GM18499 (cell line): ENCODE results near the gene CD96.
"Not testable (repeated sequence)": the region's sequence is repeated elsewhere in the genome, so short reads cannot be mapped to it uniquely, and the experiment has no call there.

Source experiments
- ATAC-seq: cut with Tn5 transposase; IDR thresholded peaks from one replicate; pipeline ENCODE4 v1.9.1; 2021; ENCODE audit warnings: moderate number of reproducible peaks; ENCODE audit not compliant: insufficient read depth, unreplicated experiment

CD96 gene

GRCh38 chr3:111667621-111668239, 125.7 kb downstream of the CD96 start:
- peak; percentile 96 for ATAC-seq

GRCh38 chr3:111668326-111668725, 126.3 kb downstream of the CD96 start:
- ATAC-seq: no peak

DNA sequence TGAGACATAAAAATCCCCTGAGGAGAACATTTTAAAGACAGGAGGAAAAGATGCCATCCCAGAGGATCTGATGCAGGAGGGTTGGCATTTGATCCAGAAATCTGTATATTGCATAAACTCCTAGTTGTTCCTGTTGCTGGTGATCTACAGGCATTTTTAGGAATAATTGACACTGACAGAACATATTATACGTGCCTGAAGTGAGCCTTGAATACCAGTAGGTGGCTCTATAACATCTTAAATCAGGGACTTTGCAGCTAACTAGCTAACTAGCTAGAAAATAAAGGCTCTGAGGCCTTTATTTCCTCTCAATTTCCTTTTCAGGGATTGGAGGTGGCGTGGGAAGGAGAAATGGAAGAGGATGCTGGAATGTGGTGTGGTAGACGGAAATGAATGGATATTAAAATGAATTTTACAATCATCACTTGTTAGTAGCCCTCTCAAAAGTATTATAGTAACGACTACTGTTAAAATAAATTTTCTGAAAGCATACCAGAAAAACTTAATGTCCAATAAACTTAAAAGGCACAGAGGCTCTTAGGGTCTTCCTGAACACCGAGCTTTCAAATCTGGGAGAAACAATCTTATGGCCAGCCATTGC, 127.0 kb downstream of the CD96 start:
- peak; percentile 44 for ATAC-seq

DNA sequence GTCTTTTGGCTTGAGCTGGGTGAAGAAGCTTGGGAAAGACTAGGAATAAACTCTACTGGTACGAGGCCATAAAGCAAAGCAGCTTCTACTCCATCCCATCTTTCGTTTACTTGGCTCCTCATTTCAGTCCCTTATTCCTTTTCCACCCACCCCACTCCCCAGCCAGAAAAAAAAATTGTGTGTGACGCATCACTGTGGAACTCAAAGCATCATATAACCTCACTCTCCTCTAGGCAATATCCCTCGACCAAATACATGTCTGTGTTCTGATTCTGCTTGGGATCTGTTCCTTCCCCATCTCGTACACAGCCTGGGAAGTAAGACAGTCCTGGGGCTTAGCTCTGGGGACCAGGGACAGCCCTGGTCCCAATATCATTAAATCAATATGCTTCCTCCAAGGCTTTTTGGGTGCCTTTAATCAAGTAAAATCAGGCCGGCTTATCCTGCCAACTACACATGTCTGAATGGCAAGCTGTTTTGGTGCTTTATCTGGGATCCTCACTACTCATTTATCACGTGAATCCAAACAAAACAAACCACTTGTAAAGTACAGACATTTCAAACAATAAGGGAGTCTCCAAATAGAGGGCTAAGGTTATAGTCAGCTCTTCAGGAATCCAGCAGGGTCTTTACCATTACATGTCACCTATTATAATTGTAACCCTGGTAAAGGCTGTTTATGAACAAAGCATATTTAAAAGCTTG, 128.1 kb downstream of the CD96 start:
- ATAC-seq: no peak

DNA sequence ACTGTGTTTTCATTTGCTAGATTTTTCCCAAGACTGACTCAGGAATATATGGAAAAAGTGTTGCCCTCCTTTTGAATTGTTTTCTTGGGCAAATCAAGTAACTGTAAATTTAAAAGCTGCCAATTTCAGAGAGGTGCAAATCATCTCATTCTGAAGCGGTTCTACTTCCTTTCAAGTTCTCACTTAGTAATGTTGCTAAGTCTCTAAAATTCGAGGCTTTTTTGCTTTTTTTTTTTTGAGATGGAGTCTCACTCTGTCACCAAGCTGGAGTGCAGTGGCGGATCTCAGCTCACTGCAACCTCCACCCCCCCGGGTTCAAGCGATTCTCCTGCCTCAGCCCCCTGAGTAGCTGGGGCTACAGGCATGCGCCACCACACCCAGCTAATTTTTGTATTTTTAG, 130.5 kb downstream of the CD96 start:
- ATAC-seq: not testable (repeated sequence)

DNA sequence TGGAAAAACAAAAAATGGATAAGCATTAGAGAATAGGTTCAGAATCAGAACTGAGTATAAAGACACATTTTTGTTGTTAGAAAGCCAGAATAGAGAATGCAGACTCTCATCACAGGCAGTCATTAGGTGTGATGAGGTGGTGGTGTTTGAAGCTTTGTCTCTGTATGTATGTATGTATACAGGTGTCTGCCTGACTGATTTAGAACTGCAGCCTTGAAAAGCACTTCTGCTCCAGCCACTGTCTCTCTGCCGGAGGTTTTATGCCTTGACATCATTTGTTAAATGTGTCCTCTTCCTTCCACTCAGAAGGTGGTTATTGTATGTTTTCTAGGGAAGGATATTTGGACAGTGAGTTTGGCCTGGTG, 133.8 kb downstream of the CD96 start:
- ATAC-seq: no peak

DNA sequence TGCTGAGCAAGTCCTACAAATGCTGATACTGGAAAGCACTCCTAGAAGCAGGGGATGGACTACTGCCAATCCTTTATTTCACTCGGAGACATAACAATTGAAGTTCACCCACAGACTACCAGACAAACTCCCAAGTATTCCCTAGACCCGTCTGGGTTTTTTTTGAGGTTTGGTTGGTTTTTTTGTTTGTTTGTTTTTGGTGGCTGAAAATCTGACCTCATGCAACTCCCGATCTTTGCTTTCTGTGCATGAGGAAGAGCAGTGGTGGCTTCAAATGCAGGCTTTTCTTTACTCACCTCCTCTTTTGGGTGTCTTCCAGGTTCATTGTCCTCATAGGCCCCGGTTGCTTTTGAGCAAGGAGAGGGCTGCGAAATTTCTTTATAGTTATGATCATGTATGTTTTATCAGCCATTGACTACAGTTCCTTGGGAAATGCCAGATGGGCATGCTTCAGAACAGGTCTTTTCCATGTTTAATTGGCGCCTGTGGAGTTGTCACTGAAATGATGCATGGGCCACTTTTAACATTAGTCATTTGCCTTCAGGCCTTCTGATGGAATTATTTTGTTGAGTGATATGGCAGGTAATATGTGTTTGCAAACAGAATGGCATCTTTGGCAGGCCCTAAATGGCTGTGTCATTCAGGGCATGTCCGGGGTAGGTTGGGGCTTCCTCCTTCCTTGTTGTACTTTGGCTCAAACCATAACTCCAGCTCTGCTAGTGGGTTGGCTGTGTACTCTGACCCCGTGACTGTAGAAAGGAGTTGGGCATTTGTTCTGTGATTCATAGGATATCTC, 134.4 kb downstream of the CD96 start:
- no peak for ATAC-seq

GRCh38 chr3:111677007-111677392, 135.0 kb downstream of the CD96 start:
- ATAC-seq: no peak

DNA sequence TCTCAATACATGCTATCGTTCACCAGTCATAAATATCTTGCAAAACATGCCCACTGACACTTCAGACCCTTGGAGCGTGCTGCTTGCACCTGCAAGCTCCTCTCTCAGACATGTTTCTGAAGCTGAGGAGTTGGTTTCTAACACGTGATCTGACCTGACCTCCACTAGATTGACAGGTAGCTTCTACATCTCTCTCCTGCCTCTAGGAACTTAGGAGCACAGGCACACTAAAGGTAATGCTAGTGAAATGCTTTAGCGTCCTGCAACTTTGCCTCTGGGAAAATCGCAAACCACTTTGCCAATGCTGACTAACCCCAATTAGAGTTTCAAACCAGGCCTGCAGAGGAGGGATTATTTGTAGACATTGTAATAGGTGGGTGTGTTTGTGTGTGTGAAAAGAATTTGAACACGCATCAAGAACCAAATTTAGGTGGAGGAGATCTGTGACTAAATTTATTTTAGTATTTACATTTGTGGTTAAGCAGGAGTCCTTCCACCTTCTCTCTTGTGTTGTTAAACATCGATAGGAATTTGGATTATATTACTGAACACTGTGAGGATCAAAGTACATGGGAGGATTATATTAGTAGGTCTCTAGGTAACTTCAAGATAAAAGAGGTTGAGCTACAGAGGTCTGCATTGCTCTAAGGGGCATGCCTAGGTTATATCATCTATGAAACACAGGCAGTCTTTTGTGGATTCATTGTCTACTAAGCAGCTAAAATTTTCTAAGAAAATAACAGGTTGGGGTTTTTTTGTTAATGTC, 139.8 kb downstream of the CD96 start:
- no peak for ATAC-seq

GRCh38 chr3:111684640-111685039, 142.6 kb downstream of the CD96 start:
- ATAC-seq: no peak

GRCh38 chr3:111688190-111688800, 146.3 kb downstream of the CD96 start:
- ATAC-seq: no peak

- ATAC-seq: peak; percentile 75
Measured at GRCh38 chr3:111690242-111690641, 148.2 kb downstream of the CD96 start.

DNA sequence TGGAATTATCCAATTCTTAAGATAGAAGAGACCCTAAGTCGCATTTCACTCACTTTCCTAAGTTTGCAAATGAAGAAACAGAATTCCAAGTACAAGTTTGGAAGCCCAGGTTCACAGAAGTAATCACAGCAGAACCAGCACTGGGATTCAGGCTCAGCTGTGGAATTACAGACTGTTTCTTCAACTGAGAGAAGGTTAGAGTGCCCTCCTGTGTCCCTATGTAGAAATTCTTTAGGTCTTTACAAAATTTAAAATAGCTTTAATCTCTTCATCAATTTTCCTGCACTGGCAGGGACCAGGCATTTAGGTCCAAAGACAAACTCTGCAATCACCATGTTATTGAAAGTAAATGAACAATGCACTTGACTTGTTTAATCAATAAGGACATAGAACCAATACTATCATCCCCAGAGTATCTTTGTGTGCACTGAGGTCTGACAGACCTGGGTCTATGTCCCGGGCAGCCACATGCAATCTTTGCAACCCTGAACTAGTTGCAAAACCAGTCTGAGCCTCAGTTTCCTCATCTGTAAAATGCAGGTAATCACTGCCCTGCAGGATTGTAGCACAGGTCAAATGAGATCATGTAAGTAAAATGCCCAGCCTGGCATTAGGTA, 149.4 kb downstream of the CD96 start:
- no peak for ATAC-seq

DNA sequence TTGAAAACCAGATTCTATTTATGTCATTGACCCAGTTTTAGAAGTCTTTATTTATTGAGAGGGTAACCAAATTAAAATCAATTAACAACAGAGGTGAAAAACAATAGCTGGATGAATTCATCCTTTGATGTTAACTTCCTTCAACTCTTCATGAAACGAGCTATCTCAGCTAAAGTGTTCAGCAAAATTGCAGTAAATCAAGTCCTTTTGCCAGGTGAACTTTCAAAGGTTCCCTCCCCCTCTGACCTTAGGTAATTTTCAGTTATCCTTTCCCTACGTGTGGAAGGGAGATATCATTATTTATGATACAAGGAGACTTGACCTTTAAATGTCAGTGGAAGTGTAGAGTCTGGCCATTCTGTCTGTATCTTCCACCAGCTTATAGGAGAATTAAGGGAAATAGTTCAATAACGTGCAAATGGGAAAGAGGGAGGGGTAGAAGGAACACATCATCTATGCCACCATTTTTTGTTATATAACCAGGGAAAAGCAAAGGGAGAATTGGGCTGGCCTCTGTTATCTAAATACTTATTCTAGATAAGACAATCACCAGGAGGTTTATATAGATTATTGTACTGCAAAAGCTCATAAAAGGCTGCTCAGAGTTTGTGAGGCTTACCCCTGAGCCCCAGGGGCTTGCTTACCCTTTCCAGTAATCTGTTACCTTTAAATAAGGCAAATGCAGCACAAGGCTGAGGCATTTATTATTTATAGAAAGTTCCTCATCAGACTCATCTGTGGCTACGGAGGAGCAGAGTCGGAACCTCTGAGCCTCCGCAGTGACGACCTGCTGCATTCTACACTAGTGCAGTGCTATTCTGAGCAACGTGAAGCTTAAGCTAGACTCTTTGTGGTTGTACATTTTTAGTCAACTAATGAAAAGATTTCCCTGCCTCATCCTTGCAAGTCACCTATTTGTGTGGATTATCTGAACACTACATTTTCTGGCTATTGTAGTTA, 150.9 kb downstream of the CD96 start:
- ATAC-seq: peak; percentile 63

DNA sequence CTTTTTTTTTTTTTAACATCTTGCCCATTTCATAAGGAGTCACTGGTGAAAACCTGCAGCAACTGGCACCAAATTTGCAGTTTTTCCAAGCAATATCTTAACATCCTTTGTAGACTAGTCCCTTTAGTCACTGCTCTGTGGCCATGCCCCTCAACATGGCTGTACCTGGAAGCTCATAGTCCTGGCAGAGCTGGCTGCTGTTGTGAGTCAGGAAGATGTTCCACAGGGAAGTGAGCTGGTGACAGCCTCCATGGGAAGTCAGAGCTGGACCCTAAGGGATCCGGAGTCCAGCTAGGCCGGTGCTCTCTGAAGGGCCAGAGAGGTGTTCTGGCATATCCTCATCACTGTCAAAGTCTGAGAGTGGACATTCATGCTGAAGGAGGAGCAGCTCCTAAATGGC, 152.5 kb downstream of the CD96 start:
- no peak for ATAC-seq

GRCh38 chr3:111695636-111696117, 153.7 kb downstream of the CD96 start:
- ATAC-seq: no peak

GRCh38 chr3:111700054-111700453, 158.1 kb downstream of the CD96 start:
- ATAC-seq: peak; percentile 40

DNA sequence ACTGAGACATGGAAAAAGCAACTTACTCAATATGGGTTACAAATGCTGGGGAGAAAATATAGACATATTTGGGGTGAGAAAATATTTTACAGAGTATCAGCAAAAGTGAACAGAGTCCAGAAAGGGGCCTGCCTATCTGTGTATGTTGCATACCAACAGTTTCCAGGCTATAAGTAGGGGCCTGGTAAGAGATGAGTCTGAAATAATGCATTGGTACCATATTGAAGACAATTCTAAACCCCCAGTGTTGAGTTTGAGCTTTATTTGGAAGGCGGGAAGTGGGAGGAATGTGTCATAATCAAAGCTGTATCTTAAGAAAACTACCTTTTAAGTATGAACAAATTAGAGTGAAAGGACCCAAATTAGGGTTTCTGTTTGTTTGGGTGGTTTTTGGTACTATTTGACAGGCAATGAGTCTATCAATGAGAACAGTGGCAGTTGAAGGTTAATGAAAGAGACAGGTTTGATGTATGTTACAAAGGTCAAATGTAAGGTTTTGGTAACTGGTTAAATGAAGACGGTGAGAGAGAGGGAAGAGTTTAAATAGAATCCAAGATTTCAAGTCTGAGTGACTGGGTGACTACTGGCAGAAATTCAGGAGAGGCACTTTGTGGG, 159.4 kb downstream of the CD96 start:
- ATAC-seq: no peak
